GM21515 (cell line): ENCODE measurements around the gene TCAF1.
"Not testable (repeated sequence)": the region's sequence is repeated elsewhere in the genome, so short reads cannot be mapped to it uniquely, and the experiment has no call there.

Experiments used
- ATAC-seq: cut with Tn5 transposase; IDR thresholded peaks from one replicate; pipeline ENCODE4 v1.9.1; 2021; ENCODE audit not compliant: unreplicated experiment

TCAF1 gene

GRCh38 chr7:143871534-143871933, 30.4 kb downstream of the TCAF1 start:
- ATAC-seq = not testable (repeated sequence)

- not testable (repeated sequence) for ATAC-seq
These were observed 44.0 kb downstream of the TCAF1 start for GRCh38 chr7:143857994-143858393.

GRCh38 chr7:143855443-143855842, 46.5 kb downstream of the TCAF1 start:
- ATAC-seq = not testable (repeated sequence)

- no peak for ATAC-seq
These were observed 51.3 kb downstream of the TCAF1 start for GRCh38 chr7:143850682-143851081.

- ATAC-seq = no peak
These were observed 52.0 kb downstream of the TCAF1 start for GRCh38 chr7:143849785-143850479.

- ATAC-seq = no peak
These were observed 53.8 kb downstream of the TCAF1 start for GRCh38 chr7:143848192-143848591.

GRCh38 chr7:143846692-143847091, 55.3 kb downstream of the TCAF1 start:
- peak; percentile 66 for ATAC-seq

- ATAC-seq = not testable (repeated sequence)
These were observed 60.3 kb downstream of the TCAF1 start for GRCh38 chr7:143841696-143842095.

- not testable (repeated sequence) for ATAC-seq
These were observed 61.9 kb downstream of the TCAF1 start for GRCh38 chr7:143840062-143840461.

- ATAC-seq = peak; percentile 69
These were observed 64.8 kb downstream of the TCAF1 start for GRCh38 chr7:143837223-143837622.

GRCh38 chr7:143836622-143837021, 65.4 kb downstream of the TCAF1 start:
- peak; percentile 83 for ATAC-seq

GRCh38 chr7:143836088-143836487, 65.9 kb downstream of the TCAF1 start:
- peak; percentile 34 for ATAC-seq

- not testable (repeated sequence) for ATAC-seq
These were observed 75.4 kb downstream of the TCAF1 start for GRCh38 chr7:143826578-143826977.

- not testable (repeated sequence) for ATAC-seq
These were observed 77.5 kb downstream of the TCAF1 start for GRCh38 chr7:143824295-143825135.

- not testable (repeated sequence) for ATAC-seq
These were observed 78.2 kb downstream of the TCAF1 start for GRCh38 chr7:143823634-143824294.

GRCh38 chr7:143821392-143822277, 80.3 kb downstream of the TCAF1 start:
- ATAC-seq = not testable (repeated sequence)

GRCh38 chr7:143817873-143818272, 84.1 kb downstream of the TCAF1 start:
- peak; percentile 85 for ATAC-seq

- not testable (repeated sequence) for ATAC-seq
These were observed 85.4 kb downstream of the TCAF1 start for GRCh38 chr7:143816471-143817133.

- not testable (repeated sequence) for ATAC-seq
These were observed 91.3 kb downstream of the TCAF1 start for GRCh38 chr7:143810639-143811038.

GRCh38 chr7:143806664-143807071, 95.3 kb downstream of the TCAF1 start:
- not testable (repeated sequence) for ATAC-seq
